ENCODE results near the gene MYO9B.

Gene MYO9B

GRCh38 chr19:17061691-17062090 is 13.9 kb upstream of the MYO9B start:
- no peak for TF ChIP-seq CTCF (conservative IDR thresholded peaks at IDR 0.05; ENCODE audit: low read length)
- no peak for DNase-seq (ENCODE audit: low read depth)
- H3K4me3 ChIP-seq (ENCODE audit: low read length), result no peak overlapping the region

GRCh38 chr19:17063428-17063827 is 12.1 kb upstream of the MYO9B start:
- TF ChIP-seq CTCF (conservative IDR thresholded peaks at IDR 0.05; ENCODE audit: low read length), result no peak
- no peak overlapping the region for H3K4me3 ChIP-seq (ENCODE audit: low read length)
- no peak for DNase-seq (ENCODE audit: low read depth)

- no peak for DNase-seq (ENCODE audit: low read depth)
- H3K4me3 ChIP-seq (ENCODE audit: low read length), result no peak overlapping the region
- no peak for TF ChIP-seq CTCF (conservative IDR thresholded peaks at IDR 0.05; ENCODE audit: low read length)
Observed at GRCh38 chr19:17069193-17069592, 6.4 kb upstream of the MYO9B start.

GRCh38 chr19:17070421-17070820 is 5.2 kb upstream of the MYO9B start:
- H3K4me3 ChIP-seq (ENCODE audit: low read length), result no peak overlapping the region
- no peak for DNase-seq (ENCODE audit: low read depth)
- TF ChIP-seq CTCF (conservative IDR thresholded peaks at IDR 0.05; ENCODE audit: low read length), result no peak

- H3K4me3 ChIP-seq (ENCODE audit: low read length), result no peak overlapping the region
- TF ChIP-seq CTCF (conservative IDR thresholded peaks at IDR 0.05; ENCODE audit: low read length), result no peak
- DNase-seq (ENCODE audit: low read depth), result no peak
Observed at GRCh38 chr19:17070912-17071311, 4.7 kb upstream of the MYO9B start.

- TF ChIP-seq CTCF (conservative IDR thresholded peaks at IDR 0.05; ENCODE audit: low read length), result no peak
- no peak for DNase-seq (ENCODE audit: low read depth)
- peak overlapping the region; percentile 93 for H3K4me3 ChIP-seq (ENCODE audit: low read length)
Observed at GRCh38 chr19:17073869-17074633, 1.5 kb upstream of the MYO9B start.

- no peak for TF ChIP-seq CTCF (conservative IDR thresholded peaks at IDR 0.05; ENCODE audit: low read length)
- DNase-seq (ENCODE audit: low read depth), result no peak
- peak overlapping the region; percentile 93 for H3K4me3 ChIP-seq (ENCODE audit: low read length)
Observed at GRCh38 chr19:17074634-17075034, 943 bp upstream of the MYO9B start.

Data from AG10803 (cell line).